Gastrocnemius medialis (tissue), 4 donors: ENCODE data around the gene KMO.

Experiments used
- POLR2A ChIP-seq, 2 donors: fragments of 450-650 bp; IDR thresholded peaks; one replicate each; pipeline ENCODE4 v1.6.1; 2017; ENCODE audit warnings: antibody characterized with exemption in 2 of 2, mild to moderate bottlenecking in 2 of 2, moderate library complexity in 2 of 2
- TF ChIP-seq, protein P1 (sequence below), 5 experiments: fragments of 450-650 bp in 3 of 5; fragments of 200-600 bp in 2 of 5; sonication (generic) in 2 of 5; IDR thresholded peaks in 4 of 5; conservative IDR thresholded peaks in 1 of 5; 1 replicate in 4 of 5; 2 replicates in 1 of 5; pipeline ENCODE4 v1.5.1; 2016 to 2019; ENCODE audit warnings: antibody characterized with exemption in 5 of 5, mild to moderate bottlenecking in 3 of 5, moderate library complexity in 3 of 5

DNA sequence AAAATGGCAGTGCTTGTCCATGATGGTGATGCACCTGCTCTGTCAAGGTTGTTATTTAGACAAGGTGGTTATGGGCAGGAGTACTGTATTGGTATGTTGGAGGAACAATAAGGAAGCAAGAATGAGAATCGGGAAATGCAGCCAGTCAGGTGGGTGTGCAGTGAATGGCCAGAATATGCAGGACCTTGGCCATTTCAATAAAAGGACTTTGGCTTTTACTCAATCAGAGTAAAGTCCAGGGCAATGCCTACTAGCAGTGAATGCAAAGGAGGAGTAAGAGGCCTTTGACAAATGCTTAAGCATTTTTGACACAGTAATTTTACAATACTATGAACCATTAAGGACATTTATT lies 110.4 kb downstream of the KMO start:
- TF ChIP-seq, protein P1, sequence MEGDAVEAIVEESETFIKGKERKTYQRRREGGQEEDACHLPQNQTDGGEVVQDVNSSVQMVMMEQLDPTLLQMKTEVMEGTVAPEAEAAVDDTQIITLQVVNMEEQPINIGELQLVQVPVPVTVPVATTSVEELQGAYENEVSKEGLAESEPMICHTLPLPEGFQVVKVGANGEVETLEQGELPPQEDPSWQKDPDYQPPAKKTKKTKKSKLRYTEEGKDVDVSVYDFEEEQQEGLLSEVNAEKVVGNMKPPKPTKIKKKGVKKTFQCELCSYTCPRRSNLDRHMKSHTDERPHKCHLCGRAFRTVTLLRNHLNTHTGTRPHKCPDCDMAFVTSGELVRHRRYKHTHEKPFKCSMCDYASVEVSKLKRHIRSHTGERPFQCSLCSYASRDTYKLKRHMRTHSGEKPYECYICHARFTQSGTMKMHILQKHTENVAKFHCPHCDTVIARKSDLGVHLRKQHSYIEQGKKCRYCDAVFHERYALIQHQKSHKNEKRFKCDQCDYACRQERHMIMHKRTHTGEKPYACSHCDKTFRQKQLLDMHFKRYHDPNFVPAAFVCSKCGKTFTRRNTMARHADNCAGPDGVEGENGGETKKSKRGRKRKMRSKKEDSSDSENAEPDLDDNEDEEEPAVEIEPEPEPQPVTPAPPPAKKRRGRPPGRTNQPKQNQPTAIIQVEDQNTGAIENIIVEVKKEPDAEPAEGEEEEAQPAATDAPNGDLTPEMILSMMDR (IDR thresholded peaks at IDR 0.05 in 4 of 5, conservative IDR thresholded peaks at IDR 0.05 in 1 of 5), result no peak
- no peak for TF ChIP-seq POLR2A (IDR thresholded peaks at IDR 0.05)
